ENCODE data around the gene PGP.
"Not testable (repeated sequence)": the region's sequence is repeated elsewhere in the genome, so short reads cannot be mapped to it uniquely, and the experiment has no call there.

PGP gene

GRCh38 chr16:2213817-2214718 is 572 bp downstream of the PGP start:
- no peak for FAIRE-seq

DNA sequence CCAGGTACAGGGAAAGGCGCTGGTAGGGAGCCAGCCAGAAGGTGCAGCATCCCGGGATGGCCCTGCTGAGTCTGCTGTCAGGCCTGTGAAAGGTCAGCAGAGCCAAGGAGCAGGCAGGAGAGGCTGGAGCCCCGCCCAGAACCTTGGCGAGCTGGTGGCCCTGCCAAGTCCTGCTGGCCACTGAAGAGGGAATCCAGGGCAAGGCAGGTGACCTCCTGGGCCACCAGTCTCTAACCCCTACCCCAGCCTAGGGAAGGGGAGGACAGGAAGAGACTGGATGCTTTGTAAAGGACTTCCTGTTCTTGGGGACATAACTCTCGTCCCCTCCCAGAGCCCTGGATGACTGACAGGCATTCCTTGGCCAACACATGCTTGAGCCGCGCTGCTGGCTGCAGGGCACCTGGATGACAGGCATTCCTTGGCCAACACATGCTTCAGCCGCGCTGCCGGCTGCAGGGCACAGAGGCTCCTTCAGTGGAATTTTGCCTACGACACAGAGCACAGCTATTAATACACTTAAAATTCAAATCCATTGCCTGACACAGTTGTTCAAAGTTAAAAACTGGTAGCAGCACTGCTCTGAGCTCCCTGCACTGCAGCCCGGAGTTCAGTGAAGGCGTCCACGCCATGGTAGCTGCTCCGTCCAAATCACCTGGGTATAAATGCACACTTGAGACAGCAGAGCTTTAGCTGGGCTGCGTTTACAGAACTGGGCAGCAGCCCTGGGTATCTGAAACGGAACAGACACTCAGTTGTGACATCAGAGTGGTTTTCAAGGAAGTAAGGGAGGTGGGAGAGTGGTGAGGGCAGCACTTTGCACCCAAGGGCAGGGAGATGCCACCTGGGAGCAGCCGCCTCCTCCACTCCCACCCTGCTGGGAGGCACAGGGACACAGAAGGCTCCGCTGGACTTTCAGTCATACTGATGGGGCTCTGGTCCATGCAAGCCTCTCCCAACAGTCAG is 2.0 kb downstream of the PGP start:
- FAIRE-seq: no peak

GRCh38 chr16:2211923-2212347 is 2.7 kb downstream of the PGP start:
- no peak for FAIRE-seq

- FAIRE-seq: no peak
These were observed 4.0 kb downstream of the PGP start, which contains the start of gene BRICD5 for GRCh38 chr16:2210386-2211365. Gene BRICD5 (minus strand): TSS chr16:2210863. CDS start chr16:2210833, 30 bp downstream.

DNA sequence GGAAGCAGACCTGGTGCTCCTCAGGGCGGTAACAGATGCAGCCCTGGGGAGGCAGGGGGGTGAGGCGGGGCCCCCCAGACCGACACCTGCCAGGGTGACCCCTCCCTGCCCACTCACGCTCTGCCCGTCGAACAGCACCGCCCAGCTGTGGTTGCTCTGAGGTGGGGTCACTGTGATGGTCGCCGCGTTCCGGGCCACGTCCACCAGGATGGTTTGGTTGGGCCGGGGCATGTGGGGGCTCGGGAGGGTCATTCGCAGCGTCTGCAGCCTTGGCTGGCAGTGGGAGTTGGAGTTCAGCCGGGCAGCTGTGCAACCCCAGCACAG is 4.7 kb downstream of the PGP start:
- FAIRE-seq: no peak

GRCh38 chr16:2209258-2210008 is 5.2 kb downstream of the PGP start:
- FAIRE-seq: no peak

DNA sequence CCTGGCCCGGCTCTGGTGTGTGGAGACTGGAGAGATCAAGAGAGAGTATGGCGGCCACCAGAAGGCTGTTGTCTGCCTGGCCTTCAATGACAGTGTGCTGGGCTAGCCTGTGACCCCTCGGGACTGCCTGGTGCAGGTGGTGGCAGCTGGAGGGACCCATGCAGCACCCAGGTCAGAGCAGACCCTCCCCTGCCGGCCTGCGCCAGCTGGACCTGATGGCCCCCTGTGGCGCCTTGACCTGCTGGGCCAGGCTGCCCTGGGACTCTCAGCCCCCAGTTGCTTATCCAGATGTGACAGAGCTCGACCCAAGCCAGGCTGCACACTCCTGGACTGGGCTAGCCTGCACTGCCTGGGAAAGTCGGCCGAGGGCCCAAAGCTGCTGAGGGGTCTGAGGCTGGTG is 5.9 kb downstream of the PGP start:
- no peak for FAIRE-seq

DNA sequence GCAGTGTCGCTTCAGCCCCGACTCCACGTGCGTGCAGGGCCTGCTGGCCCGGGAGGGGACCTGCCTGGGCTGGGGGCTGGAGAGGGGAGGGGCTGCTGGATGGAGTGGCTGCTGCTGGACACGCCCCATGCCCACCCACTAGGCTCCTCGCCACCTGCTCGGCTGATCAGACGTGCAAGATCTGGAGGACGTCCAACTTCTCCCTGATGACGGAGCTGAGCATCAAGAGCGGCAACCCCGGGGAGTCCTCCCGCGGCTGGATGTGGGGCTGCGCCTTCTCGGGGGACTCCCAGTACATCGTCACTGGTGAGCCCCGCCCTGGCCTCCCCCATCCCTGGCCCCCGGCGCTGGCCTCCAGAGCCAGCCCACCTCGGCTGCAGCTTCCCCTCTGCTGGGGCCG is 6.3 kb downstream of the PGP start:
- FAIRE-seq: no peak

DNA sequence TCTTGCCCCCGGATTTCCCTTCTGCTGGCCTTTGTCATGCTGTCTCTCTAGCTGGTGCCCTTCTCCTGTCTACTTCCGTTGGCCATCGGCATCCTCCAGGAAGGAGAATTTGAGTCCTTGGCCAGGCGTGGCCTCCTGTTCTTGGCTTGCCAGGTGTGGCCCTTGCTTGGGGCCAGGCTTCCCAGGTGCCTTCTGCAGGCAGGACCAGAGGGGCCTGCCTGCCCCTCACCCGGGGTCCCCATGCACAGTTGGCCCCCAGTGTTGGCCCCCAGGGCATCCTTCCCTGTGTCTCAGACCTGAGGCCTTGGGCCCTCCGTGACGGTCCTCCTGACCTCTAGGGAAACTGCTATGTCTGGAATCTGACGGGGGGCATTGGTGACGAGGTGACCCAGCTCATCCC is 6.8 kb downstream of the PGP start:
- no peak for FAIRE-seq

DNA sequence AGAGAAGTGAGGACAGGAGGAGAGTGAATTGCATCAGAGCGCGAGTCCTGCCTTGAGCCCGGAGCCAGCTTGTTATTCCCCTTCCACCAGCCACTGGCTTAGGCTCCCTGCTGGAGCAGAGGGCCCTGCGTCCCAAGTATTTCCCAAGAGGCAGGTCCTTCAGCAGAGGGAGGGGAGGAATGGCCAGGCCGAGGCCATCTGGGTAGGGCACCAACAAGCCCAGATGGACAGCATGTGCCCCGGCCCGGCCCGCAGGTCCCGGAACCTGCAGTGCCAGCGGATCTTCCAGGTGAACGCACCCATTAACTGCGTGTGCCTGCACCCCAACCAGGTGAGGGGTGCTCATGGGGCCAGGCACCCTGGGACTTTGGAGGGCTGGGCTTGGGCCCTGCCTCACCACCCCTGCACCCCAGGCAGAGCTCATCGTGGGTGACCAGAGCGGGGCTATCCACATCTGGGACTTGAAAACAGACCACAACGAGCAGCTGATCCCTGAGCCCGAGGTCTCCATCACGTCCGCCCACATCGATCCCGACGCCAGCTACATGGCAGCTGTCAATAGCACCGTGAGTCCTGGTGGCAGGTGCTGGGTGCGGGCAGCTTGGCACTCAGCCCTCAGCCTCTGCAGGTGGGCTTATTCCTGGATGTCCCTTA is 7.7 kb downstream of the PGP start:
- no peak for FAIRE-seq

DNA sequence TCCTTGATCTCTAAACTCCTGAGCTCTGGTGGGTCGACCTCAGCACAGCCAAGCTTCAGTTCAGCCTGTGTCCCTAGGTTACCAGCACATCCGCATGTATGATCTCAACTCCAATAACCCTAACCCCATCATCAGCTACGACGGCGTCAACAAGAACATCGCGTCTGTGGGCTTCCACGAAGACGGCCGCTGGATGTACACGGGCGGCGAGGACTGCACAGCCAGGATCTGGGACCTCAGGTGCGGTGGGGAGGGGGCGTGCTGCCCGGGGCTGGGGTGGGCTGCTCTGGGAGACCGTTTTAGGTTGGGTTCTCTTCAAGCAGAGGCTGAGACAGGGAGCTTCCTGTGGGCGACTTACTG is 8.2 kb downstream of the PGP start:
- no peak for FAIRE-seq

- no peak for FAIRE-seq
These were observed 8.7 kb downstream of the PGP start for GRCh38 chr16:2205967-2206313.

DNA sequence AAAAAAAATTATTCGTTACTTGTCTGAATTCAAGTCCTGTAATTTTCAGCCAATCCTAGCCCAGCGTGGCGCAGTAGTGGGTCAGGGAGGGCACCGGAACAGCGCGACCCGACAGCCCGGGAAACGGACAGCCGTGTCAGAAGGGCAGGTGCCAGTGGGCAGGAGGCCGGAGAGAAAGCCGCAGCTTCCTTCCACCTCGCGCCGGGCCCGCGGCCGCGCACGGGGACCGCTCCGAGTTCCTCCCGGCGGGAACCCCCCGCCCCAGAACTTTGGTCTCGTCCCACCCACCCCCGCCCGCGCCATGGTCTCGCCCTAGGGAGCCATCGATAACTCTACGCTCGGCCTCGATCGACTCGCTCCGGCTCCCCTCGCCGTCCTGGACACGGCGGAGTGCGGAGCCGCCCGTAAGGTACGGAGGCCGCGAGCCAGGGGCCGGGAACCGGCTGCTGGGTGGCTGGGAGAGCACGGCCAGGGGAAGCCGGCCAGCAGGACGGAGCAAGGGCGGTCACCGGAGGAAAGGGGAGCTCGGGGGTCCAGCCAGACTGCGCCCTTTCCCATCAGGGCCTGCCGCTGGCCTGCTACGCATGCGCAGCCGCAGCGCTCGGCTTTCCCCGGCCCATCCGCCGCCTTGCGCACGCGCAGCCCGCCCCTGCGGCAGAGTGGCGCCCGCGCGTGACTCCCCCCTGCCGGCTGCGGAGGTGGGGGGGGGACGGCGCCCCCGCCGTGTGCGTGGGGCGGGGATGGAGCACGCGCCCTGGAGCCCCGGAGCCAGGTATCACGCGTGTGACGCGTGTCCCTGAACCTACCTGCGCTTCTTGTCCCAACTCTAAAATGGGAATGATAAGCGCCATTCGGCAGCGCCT is 9.3 kb downstream of the PGP start, which contains the start of gene MLST8:
Gene MLST8, plus strand, starts transcription at position 351 of the 863 bp plus-strand sequence. CDS start 632 bp downstream, outside the sequence.
- no peak for FAIRE-seq

DNA sequence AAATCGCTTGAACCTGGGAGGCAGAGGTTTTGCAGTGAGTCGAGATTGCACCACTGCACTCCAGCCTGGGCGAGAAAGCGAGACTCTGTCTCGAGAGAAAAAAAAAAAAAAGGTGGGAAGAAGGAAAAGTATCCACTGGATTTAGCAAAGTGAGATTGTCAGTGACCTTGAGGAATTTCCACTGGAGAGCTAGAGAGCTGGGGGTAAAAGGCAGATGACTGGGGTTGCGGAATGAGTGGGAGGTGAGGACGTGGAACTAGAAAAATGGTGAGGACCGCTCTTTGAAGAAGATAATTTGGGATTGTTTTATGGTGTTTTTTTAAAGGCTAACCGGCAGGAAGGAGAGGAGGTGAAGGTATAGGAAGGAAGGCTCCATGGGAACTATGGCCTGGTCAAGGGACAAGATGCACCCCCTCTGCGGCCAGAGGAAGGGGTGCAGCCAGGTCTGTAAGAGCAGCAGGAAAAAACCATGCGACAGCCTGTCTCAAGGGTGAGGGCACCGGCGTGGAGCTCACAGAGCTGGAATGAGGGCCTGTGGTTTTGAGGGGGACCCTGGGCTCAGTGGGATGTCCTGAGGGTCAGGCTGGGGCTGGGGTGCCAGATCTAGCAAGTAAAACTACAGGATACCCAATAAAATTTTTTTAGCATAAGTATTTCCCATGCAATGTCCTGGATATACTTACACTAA is 10.1 kb downstream of the PGP start:
- FAIRE-seq: no peak

DNA sequence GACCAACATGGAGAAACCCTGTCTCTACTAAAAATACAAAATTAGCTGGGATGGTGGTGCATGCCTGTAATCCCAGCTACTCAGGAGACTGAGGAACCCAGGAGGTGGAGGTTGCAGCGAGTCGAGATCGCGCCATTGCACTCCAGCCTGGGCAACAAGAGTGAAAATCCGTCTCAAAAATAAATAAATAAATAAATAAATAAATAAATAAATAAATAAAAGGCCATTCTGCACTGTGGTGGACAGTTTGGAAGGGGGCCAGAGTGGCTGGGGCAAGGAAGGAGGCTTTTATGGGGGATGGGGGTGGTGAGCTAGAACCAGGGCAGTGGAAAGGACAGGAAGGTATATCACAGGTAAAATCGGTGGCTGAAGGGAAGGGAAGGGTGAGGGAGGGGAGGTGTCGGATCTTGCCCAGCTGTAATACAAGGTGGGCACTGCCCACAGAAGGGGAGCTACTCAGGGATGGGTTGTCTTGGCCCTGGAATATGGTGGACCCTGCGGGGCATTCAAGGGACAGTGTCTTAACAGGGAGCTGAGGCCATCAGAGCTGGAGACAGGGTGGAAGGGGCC is 11.4 kb downstream of the PGP start:
- not testable (repeated sequence) for FAIRE-seq

GRCh38 chr16:2200313-2200712 is 14.3 kb downstream of the PGP start:
- FAIRE-seq: no peak

- no peak for FAIRE-seq
These were observed 15.0 kb downstream of the PGP start for GRCh38 chr16:2199621-2200139.

DNA sequence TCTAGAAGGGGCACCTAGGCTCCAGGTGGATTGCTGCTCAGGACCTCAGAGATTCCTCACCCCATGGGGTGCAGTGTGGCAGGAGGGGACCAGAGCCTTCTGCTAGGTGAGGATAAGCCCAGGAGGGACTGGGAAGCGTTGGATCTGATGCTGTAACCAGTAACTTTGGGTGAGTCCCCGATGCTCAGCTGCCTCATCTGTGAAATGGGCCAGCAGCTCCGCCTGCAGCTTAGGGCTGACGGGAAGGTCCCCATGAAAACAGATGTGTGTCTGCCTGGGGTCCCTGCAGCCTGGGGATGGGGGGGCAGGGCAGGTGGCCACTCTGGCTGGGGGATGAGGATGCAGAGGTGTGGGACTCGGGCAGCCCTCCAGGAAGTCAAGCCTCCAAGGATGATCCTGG is 15.5 kb downstream of the PGP start:
- FAIRE-seq: no peak

- FAIRE-seq: no peak
These were observed 16.4 kb downstream of the PGP start for GRCh38 chr16:2198283-2198682.
